DMS114 treated with DMSO at 0.1 percent for 48 hours (cell line): ENCODE results near the gene SETBP1.
"Not testable (repeated sequence)": the region's sequence is repeated elsewhere in the genome, so short reads cannot be mapped to it uniquely, and the experiment has no call there.

ENCODE experiments used
- DNase-seq: peaks from one replicate; lab custom pipeline; 2025; ENCODE audit not compliant: unreplicated experiment; lab: John Stamatoyannopoulos, UW

SETBP1 gene

GRCh38 chr18:44702594-44702993 lies 21.9 kb downstream of the SETBP1 start:
- no peak for DNase-seq

GRCh38 chr18:44704135-44704789 lies 23.6 kb downstream of the SETBP1 start:
- no peak for DNase-seq

- no peak for DNase-seq
Measured at GRCh38 chr18:44705075-44705675, 24.5 kb downstream of the SETBP1 start.

- DNase-seq, result no peak
Measured at GRCh38 chr18:44708451-44709083, 27.9 kb downstream of the SETBP1 start.

GRCh38 chr18:44709307-44710126 lies 28.8 kb downstream of the SETBP1 start:
- DNase-seq, result no peak

GRCh38 chr18:44710931-44711330 lies 30.2 kb downstream of the SETBP1 start:
- DNase-seq, result no peak

- DNase-seq, result no peak
Measured at GRCh38 chr18:44712025-44712424, 31.3 kb downstream of the SETBP1 start.

GRCh38 chr18:44713435-44713834 lies 32.7 kb downstream of the SETBP1 start:
- no peak for DNase-seq

GRCh38 chr18:44714376-44714775 lies 33.7 kb downstream of the SETBP1 start:
- no peak for DNase-seq

- DNase-seq, result no peak
Measured at GRCh38 chr18:44715245-44715644, 34.6 kb downstream of the SETBP1 start.

- no peak for DNase-seq
Measured at GRCh38 chr18:44715842-44716241, 35.2 kb downstream of the SETBP1 start.

- DNase-seq, result no peak
Measured at GRCh38 chr18:44716697-44717163, 36.0 kb downstream of the SETBP1 start.

- DNase-seq, result no peak
Measured at GRCh38 chr18:44719519-44720060, 38.9 kb downstream of the SETBP1 start.

GRCh38 chr18:44721748-44722147 lies 41.1 kb downstream of the SETBP1 start:
- not testable (repeated sequence) for DNase-seq

GRCh38 chr18:44723411-44723810 lies 42.7 kb downstream of the SETBP1 start:
- DNase-seq, result no peak

- DNase-seq, result no peak
Measured at GRCh38 chr18:44724105-44724778, 43.6 kb downstream of the SETBP1 start.

GRCh38 chr18:44725300-44726058 lies 44.8 kb downstream of the SETBP1 start:
- DNase-seq, result no peak

GRCh38 chr18:44726059-44726421 lies 45.4 kb downstream of the SETBP1 start:
- DNase-seq, result no peak

GRCh38 chr18:44727291-44727690 lies 46.6 kb downstream of the SETBP1 start:
- no peak for DNase-seq

- DNase-seq, result no peak
Measured at GRCh38 chr18:44729631-44730101, 49.0 kb downstream of the SETBP1 start.
